Uterus (tissue), 4 donors: ENCODE data around the gene PCDH9. TPM values are rescaled to one million over a fixed set of nuclear protein-coding genes. Genes with fewer than 3 reads are reported as not detected.

Source experiments
- DNase-seq, 2 donors: peaks; one replicate each; pipeline ENCODE4 v3.0.0-alpha.2; 2019 to 2020
- H3K27ac ChIP-seq, 2 donors: fragments of 200-600 bp; sonication (generic); 1 replicate in 1 of 2; 2 replicates in 1 of 2; pipeline ENCODE4 v1.5.1; 2016 to 2018
- H3K27me3 ChIP-seq, 2 donors: fragments of 200-600 bp; sonication (generic); one replicate each; pipeline ENCODE4 v1.5.1; 2018 to 2019; ENCODE audit warnings: control low read depth in 1 of 2
- H3K36me3 ChIP-seq, 2 donors: fragments of 200-600 bp; sonication (generic); one replicate each; pipeline ENCODE4 v1.5.1; 2019; ENCODE audit warnings: control low read depth in 1 of 2
- H3K4me1 ChIP-seq, 2 donors: fragments of 200-600 bp; sonication (generic); one replicate each; pipeline ENCODE4 v1.5.1; 2018 to 2019; ENCODE audit warnings: control low read depth in 1 of 2
- H3K4me3 ChIP-seq, 2 donors: fragments of 200-600 bp; sonication (generic); 1 replicate in 1 of 2; 2 replicates in 1 of 2; pipeline ENCODE4 v1.5.1; 2018 to 2019; ENCODE audit warnings: mild to moderate bottlenecking in 1 of 2
- H3K9me3 ChIP-seq, 2 donors: fragments of 200-600 bp; sonication (generic); one replicate each; pipeline ENCODE4 v1.5.1; 2019; ENCODE audit warnings: control low read depth in 1 of 2
- POLR2A ChIP-seq, 2 donors: fragments of 450-650 bp; IDR thresholded peaks; one replicate each; pipeline ENCODE4 v1.6.1; 2016; ENCODE audit warnings: antibody characterized with exemption in 2 of 2, mild to moderate bottlenecking in 1 of 2, moderate library complexity in 1 of 2
- intact Hi-C: fragments of 100-400 bp; cut with DNase I; formaldehyde crosslinking; loops from one replicate; pipeline ENCODE4 v1.15.1; 2023; ENCODE audit warnings: low total_unique reads
- total RNA-seq, 4 donors: library from RNA; depleted of rRNA in 3 of 4; stranded (reverse); fragments of >200 nt in 3 of 4; gene quantifications; one replicate each; pipeline versions ENCODE4 v1.1.0 to v1.2.4, GENCODE V29; 2014 to 2023
- TF ChIP-seq, protein P1 (sequence below), 4 experiments: fragments of 200-600 bp in 2 of 4; fragments of 450-650 bp in 2 of 4; sonication (generic) in 2 of 4; IDR thresholded peaks; one replicate each; pipeline ENCODE4 v1.5.1; 2016 to 2019; ENCODE audit warnings: antibody characterized with exemption in 4 of 4, mild to moderate bottlenecking in 2 of 4, moderate library complexity in 1 of 4
- donor health status: DM: yes; HTN: yes; CAD: no.

PCDH9 gene
- total RNA-seq, 4 donors from 2014 or later = 0.51 to 45.7 (median 2.1) TPM

DNA sequence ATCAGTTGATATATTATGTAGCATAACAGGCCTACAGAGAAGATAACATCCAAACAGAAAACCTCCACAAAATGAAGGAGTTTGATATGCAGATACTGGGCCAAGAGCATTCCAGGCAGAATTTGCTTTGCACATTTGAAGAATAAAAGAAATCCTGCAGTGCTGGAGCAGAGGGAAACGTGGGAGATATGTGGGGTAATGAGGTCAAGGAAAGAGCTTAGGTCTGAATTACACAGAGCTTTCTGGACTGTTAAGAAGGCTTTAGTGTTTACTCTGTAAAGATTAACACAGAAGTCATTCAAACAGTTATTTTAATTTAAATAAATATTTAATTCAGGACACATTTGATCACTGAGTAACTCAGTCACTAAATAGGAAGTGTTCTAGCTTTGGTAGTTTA lies 692.7 kb downstream of the PCDH9 start:
- no peak overlapping the region for H3K4me3 ChIP-seq
- H3K9me3 ChIP-seq = no peaks in the 10 kb centered on the region
- intact Hi-C loops = no loop called here
- TF ChIP-seq, protein P1, sequence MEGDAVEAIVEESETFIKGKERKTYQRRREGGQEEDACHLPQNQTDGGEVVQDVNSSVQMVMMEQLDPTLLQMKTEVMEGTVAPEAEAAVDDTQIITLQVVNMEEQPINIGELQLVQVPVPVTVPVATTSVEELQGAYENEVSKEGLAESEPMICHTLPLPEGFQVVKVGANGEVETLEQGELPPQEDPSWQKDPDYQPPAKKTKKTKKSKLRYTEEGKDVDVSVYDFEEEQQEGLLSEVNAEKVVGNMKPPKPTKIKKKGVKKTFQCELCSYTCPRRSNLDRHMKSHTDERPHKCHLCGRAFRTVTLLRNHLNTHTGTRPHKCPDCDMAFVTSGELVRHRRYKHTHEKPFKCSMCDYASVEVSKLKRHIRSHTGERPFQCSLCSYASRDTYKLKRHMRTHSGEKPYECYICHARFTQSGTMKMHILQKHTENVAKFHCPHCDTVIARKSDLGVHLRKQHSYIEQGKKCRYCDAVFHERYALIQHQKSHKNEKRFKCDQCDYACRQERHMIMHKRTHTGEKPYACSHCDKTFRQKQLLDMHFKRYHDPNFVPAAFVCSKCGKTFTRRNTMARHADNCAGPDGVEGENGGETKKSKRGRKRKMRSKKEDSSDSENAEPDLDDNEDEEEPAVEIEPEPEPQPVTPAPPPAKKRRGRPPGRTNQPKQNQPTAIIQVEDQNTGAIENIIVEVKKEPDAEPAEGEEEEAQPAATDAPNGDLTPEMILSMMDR (IDR thresholded peaks at IDR 0.05) = no peak
- no peak for TF ChIP-seq POLR2A (IDR thresholded peaks at IDR 0.05)
- H3K36me3 ChIP-seq = no peaks in the 10 kb centered on the region
- no peaks in the 10 kb centered on the region for H3K4me1 ChIP-seq
- DNase-seq = no peak
- no peak overlapping the region for H3K27ac ChIP-seq
- no peaks in the 10 kb centered on the region for H3K27me3 ChIP-seq

- TF ChIP-seq POLR2A (IDR thresholded peaks at IDR 0.05) = no peak
- TF ChIP-seq, protein P1 (IDR thresholded peaks at IDR 0.05) = no peak
- Histone ChIP-seq H3K4me3 (no peak overlapping the region), H3K9me3 (no peaks in the 10 kb centered on the region), H3K27me3 (no peaks in the 10 kb centered on the region), H3K36me3 (no peaks in the 10 kb centered on the region), H3K4me1 (no peaks in the 10 kb centered on the region), H3K27ac (no peak overlapping the region)
- DNase-seq = no peak
- intact Hi-C loops = no loop called here
Measured at GRCh38 chr13:66536746-66537145, 693.4 kb downstream of the PCDH9 start.

GRCh38 chr13:66534561-66534960 lies 695.6 kb downstream of the PCDH9 start:
- H3K27me3 ChIP-seq = no peaks in the 10 kb centered on the region
- intact Hi-C loops = no loop called here
- no peaks in the 10 kb centered on the region for H3K9me3 ChIP-seq
- no peak for TF ChIP-seq POLR2A (IDR thresholded peaks at IDR 0.05)
- TF ChIP-seq, protein P1 (IDR thresholded peaks at IDR 0.05) = no peak
- no peak for DNase-seq
- H3K27ac ChIP-seq = no peak overlapping the region
- H3K4me3 ChIP-seq = no peak overlapping the region
- no peaks in the 10 kb centered on the region for H3K36me3 ChIP-seq
- H3K4me1 ChIP-seq = no peaks in the 10 kb centered on the region

- intact Hi-C loops = no loop called here
- Histone ChIP-seq H3K27me3 (no peaks in the 10 kb centered on the region), H3K4me1 (no peaks in the 10 kb centered on the region), H3K36me3 (no peaks in the 10 kb centered on the region), H3K9me3 (no peaks in the 10 kb centered on the region), H3K4me3 (no peak overlapping the region), H3K27ac (no peak overlapping the region)
- no peak for DNase-seq
- TF ChIP-seq, protein P1 (IDR thresholded peaks at IDR 0.05) = no peak
- no peak for TF ChIP-seq POLR2A (IDR thresholded peaks at IDR 0.05)
Measured at GRCh38 chr13:66532845-66533244, 697.3 kb downstream of the PCDH9 start.

DNA sequence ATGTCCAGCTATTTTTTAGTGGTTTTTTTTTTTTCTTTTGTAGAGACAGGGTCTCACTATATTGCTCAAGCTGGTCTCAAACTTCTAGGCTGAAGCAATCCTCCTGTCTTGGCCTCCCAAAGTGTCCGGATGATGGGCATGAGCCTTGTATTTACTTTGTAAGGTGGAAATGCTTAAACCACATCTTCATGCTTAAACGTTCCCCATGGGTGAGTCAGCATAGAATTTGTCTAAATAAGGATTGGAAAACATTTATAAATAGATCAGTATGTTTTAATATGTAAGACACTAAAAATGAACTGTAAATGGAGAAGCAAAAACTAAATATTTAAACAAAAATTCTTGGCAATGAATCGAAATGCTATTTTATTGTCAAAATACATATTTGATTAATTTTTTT lies 698.0 kb downstream of the PCDH9 start:
- Histone ChIP-seq H3K4me1 (no peaks in the 10 kb centered on the region), H3K9me3 (no peaks in the 10 kb centered on the region), H3K36me3 (no peaks in the 10 kb centered on the region), H3K4me3 (no peak overlapping the region), H3K27ac (no peak overlapping the region), H3K27me3 (no peaks in the 10 kb centered on the region)
- intact Hi-C loops = no loop called here
- no peak for DNase-seq
- TF ChIP-seq, protein P1 (IDR thresholded peaks at IDR 0.05) = no peak
- TF ChIP-seq POLR2A (IDR thresholded peaks at IDR 0.05) = no peak
